DND-41 (cell line): ENCODE measurements around the gene PHC2.

ENCODE experiments used
- EZH2 ChIP-seq: IDR thresholded peaks from 3 replicates; pipeline ENCODE4 v1.6.1; 2012; ENCODE audit warnings: borderline replicate concordance, low read depth, mild to moderate bottlenecking, moderate library complexity, low read length, inconsistent platforms; ENCODE audit not compliant: severe bottlenecking
- TF ChIP-seq, protein P1 (sequence below): IDR thresholded peaks from 2 replicates; pipeline ENCODE4 v1.5.1; 2012; ENCODE audit warnings: borderline replicate concordance, low read length, moderate library complexity, mild to moderate bottlenecking; ENCODE audit not compliant: poor library complexity, severe bottlenecking; ENCODE audit errors: extremely low read depth

DNA sequence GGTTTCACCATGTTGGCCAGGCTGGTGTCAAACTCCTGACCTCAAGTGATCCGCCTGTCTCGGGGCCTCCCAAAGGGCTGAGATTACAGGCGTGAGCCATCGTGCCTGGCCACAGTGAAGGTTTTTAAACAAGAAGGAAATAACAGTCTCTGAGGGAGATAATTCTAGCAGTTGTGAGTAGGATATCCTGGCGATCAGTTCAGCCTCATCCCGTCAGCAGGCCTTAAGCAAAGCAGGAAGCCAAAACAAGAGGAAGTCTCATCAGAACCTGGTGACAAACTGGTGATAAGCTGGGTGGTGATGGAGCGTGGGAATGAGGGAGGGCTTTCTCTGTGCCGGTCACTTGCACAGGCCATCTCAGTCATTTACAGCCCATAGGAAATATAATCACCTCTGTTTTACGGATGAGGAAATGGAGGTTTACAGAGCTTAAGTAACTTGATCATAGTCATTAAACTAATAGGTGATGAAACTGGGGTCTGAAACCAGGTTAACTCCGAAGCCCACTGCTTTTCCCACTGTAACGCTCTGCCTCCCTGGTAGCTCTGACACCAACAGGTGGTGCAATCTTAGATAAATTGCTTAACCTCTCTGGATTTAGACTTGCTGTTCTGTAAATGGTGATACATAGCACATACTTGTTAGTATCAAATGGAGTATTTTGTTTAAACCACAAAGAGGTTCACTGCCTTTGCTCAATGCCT, 69.2 kb downstream of the PHC2 start:
- TF ChIP-seq, protein P1, sequence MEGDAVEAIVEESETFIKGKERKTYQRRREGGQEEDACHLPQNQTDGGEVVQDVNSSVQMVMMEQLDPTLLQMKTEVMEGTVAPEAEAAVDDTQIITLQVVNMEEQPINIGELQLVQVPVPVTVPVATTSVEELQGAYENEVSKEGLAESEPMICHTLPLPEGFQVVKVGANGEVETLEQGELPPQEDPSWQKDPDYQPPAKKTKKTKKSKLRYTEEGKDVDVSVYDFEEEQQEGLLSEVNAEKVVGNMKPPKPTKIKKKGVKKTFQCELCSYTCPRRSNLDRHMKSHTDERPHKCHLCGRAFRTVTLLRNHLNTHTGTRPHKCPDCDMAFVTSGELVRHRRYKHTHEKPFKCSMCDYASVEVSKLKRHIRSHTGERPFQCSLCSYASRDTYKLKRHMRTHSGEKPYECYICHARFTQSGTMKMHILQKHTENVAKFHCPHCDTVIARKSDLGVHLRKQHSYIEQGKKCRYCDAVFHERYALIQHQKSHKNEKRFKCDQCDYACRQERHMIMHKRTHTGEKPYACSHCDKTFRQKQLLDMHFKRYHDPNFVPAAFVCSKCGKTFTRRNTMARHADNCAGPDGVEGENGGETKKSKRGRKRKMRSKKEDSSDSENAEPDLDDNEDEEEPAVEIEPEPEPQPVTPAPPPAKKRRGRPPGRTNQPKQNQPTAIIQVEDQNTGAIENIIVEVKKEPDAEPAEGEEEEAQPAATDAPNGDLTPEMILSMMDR: no peak
- no peak for TF ChIP-seq EZH2
